ENCODE measurements around the gene TREX2. TPM values are rescaled to one million over a fixed set of nuclear protein-coding genes. Genes with fewer than 3 reads are reported as not detected.
"Not testable (repeated sequence)": the region's sequence is repeated elsewhere in the genome, so short reads cannot be mapped to it uniquely, and the experiment has no call there.

Gene TREX2
- total RNA-seq, 1 donor from 2014 or later = 1.5 TPM

DNA sequence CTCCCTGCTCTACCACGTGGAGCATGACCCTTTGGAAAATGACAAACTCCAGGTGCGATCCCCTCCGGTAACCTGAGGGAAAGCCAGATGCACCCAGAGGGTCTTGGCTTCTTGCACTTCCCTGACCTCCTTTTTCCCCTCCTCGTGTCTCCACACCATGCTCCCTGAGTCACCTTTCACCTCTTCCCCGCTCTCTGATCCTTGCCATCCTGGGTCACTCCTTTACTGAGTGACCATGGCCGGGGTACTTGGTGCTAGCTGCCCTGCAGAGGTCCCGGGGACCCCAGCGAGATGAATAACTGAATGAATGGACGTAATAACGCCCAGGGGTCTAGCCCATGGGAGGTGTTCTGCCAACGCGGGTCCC, 35.0 kb downstream of the TREX2 start:
- no peak for DNase-seq (ENCODE audit: low read depth)

DNA sequence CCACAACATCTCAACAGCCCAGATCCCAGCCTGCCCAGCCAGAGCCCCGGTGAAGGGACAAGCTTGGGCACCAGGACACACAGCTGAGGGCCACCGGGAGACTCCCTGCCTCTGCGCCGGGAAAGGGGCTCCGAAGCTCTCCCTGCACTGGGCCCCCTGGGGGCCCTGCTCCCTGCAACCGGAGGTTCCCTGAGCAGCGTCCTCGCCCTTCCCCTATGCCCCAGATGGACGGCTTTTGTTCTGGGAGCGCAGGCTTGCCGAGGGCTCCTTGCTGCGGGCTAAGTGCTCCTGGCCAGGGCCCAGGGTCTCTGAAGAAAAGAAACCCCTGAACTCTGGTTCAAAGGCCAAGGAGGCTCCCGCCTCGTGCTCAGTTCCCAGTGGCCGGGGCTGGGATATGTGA, 35.5 kb downstream of the TREX2 start:
- no peak for DNase-seq (ENCODE audit: low read depth)

DNA sequence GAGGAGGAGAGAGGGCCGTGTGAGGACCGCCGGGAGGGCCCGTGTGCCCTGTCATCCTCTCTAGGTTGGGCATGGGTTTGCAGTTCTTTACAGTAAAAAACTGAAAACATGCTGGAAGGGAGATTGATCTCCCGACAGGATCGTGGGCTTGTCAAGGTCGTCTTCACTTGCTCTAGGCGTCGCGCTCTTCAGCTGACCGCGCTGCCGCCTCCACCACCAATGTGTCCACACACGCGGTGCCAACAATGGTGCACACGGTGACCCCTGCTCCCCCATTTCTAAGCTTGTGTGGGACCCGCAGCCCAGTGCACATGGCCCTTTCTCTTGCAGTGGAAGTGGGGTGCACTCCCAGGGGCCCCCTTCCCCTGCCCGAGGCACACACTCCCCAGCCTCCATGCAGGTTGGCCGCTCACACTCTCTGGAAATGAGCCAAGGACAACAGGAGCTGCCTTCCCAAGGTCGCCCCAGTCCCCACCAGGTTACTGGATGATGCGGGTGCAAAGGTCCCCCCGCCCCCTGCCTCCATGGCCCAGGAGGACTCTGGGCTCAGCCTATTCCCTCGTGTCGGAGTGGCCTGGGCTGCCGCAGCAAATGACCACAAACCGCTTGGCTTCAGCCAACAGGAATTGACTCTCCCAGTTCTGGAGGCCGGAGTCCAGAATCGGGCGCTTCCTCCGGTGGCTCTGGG, 36.3 kb downstream of the TREX2 start:
- DNase-seq (ENCODE audit: low read depth) = no peak

DNA sequence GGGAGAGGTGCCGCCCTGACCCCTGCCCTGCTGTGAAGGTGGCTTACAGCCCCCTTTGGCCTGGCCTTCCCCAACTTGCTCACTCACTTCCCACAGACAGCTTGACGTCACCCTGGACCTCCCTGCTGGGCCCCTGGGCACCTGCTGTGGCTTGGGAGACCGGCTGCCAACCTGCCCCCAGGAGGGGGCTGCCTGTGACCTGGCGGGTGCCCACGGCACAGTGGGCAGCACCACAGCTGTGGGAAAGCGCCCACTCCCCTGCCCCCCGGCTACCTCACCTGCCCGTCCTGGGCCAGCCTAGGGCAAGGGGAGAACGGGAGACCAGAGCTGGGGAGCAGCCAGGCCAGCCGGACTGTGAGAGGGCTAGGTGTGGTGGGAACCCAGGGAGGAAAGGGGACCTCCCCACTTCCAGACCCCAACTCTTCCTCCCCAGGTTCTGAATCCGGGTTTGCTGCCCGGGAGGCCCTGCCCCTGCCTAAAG, 36.9 kb downstream of the TREX2 start:
- no peak for DNase-seq (ENCODE audit: low read depth)

DNA sequence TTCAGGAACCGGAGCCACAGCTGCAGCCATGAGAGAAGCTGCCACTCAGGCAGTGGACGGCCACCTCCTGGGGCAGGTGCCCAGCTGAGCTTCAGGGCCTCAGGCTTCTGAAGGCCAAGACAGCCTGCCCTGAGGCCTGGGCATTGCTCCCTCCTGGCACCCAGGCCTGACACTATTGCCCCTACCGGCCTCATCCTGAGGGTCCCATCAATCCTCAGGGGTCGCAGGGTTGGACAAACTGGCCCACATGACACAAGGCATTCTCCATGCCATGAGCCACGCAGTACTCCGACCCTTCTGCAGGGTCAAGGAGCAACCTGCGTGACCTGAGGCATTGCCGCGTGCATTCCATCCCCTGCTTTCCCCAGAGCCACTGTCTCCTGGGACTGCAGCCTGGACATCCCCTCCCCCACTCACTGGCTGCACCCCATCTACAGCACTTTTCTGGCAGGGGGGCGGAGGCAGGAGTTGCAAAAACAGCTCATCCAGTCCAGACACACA, 37.6 kb downstream of the TREX2 start:
- DNase-seq (ENCODE audit: low read depth) = no peak

DNA sequence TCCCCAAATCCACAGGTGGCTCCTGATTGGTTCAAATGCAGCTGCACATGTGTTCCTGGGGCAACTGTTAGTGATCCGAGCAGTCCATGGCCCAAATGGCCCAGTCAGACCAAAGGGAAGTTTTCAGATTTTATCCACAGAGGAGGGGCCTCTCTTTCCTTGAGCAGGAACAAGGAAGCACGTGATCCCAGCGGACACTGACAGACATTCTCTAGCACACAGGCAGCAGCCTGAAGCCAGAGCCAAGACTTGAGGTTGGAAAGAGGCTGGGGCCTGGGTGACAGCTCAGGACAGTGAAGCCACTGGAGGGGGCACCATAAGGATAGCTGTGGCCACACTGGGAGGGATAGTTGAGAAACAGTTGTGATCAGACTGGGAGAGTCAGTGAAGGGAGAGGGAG, 38.1 kb downstream of the TREX2 start:
- no peak for DNase-seq (ENCODE audit: low read depth)

DNA sequence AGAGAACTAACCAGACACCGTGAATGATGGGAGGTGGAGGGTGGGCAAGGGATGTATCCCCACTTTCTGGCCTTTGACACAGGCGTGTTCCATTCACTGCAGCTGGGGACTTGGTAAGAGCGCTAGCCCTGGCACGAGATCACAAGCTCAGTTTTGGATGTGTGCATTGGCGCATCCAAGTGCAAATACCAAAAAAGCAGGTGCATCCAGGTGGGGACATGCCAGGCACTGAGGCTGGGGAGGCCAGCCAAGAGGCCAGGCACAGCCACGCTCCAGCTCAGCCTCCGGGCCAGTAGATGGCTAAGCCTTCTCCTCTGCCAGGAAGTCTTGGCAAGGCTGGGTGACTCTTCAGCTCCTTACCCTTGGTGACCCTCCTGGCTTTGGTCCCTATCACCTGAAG, 39.0 kb downstream of the TREX2 start:
- no peak for DNase-seq (ENCODE audit: low read depth)

DNA sequence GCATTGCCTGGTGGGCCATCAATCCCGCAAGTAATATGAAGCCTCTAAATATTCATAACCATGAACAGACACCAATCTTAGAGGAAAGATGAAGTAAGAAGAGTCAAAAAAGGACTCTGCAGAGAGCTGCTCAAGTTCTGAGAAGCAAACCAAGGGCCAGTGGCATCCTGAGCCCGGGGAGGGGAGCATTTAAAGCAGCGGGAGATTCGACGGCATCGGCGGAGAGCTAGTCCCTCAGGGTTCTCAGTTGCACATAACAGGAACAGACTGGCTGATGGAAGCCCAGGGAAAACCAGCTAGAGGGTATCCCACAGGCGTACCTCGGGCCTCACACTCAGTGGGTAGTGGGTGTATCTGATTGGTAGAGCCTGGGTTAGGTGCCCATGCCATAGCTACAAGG, 39.8 kb downstream of the TREX2 start:
- no peak for DNase-seq (ENCODE audit: low read depth)

DNA sequence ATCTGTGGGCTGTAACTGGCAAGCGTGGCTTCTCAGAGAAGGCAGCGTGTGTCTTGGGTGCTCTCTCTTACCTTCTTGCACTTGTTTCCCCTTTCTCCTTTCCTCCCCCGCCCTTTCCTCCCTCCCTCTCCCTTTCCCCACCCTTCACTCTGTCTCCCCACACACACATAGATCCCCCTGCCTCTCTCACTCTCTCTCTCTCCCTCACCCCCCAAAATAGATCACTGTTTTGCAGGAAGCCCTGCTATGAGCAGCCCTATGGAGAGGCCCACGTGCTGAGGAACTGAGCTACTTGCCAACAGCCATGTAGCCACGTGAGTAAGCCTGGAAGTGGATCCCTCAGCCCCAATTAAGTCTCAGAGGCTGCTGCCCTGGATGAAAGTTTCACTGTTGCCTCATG, 40.4 kb downstream of the TREX2 start:
- DNase-seq (ENCODE audit: low read depth) = no peak

DNA sequence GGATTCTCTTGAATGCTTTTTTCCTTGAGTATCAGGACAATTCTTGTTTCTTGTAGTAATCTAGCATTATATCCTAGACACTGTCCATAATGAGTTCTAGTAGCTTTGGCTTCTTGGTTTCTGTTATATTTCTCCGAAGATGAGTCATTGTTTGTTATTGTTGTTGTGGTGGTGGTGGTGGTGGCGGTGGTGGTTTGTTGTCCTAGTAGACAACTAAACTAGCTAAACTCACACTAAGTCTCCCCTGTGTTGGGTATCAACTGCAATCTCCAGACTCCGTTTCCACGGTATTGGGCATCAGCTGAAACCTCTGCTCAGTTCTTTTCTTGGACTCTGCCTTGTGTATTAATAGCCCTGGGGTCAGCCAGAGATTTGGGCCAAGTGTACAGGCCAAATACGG, 41.5 kb downstream of the TREX2 start:
- DNase-seq (ENCODE audit: low read depth) = not testable (repeated sequence)

DNA sequence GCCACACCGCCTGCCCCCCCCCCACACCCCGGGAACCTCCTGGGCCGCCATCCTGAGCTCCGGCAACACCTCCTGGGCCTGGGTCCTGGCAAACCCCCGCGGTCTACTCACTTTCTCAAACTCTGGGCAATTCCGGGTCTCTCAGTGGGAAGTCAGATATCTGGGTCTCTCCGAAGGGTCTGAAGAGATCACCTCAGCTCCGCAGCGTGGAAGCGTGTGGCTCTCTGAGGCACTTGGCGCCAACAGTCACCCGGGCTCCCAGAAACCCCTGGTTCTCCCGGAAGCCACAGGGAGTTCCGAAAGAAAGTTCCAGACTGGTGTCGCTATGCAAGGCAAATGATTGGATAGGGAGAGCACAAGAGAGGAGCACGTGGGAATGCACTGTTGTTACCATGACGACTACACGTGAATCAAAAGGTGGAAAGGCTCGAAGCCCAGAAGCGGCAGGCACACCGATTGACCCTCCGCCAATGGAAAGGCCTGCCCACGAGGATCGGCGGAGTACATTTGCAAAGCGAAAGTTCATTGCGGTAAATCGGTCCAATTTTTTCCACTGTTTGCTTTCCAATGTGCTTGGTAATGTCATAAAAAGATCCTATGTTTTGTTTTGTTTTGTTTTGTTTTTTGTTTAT, 44.6 kb downstream of the TREX2 start, which contains the start of gene PNMA6E:
PNMA6E (minus strand) TSS at position 218 of the 632 bp plus-strand sequence. CDS start 2,501 bp downstream, outside the sequence.
- no peak for DNase-seq (ENCODE audit: low read depth)

DNA sequence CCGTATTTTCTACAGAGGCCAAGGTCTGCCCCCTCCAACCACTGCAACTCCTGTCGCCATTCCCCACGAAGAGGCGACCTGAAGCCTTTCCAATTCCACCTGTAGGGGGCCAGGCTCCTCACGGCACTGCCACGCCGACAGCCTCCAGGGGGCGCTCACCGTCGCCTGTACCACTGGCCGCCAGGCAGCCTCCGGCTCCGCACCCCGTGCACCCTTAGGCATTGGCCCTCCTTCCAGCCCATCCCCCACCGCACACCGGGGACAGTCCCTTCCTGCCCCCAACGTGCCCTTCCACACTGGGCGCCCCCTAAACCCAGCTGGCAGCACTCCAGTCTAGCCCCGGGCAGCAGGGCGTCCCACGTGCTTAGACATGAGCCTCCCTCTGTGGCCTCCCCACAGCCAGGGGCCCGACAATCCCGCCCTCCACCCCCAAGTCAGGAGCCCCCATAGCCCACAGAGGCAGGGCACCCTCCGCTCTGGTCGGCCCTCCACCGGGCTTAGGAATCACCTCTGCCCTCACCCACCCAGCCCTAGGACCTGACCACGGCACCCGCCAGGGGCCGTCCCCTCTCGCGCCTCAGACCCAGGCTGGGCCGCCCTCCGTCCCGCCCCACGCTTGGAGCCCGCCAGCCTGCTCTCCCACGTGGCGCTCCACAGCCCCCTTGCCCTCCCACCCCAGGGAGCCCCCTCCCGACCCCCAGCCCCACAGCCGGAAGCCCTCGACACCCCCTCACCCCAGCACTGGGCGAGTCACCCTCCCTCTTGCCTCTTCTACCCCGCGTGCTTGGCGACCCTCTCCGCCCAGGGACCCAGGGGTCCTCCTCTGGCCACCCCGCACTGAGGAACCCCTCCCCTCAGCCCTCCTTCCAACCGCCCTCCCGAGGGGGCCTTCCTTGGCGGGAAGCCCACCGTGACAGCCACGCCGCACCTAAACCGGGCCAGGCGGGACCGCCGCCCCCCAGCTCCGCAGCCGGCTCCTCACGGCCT, 45.4 kb downstream of the TREX2 start:
- no peak for DNase-seq (ENCODE audit: low read depth)

DNA sequence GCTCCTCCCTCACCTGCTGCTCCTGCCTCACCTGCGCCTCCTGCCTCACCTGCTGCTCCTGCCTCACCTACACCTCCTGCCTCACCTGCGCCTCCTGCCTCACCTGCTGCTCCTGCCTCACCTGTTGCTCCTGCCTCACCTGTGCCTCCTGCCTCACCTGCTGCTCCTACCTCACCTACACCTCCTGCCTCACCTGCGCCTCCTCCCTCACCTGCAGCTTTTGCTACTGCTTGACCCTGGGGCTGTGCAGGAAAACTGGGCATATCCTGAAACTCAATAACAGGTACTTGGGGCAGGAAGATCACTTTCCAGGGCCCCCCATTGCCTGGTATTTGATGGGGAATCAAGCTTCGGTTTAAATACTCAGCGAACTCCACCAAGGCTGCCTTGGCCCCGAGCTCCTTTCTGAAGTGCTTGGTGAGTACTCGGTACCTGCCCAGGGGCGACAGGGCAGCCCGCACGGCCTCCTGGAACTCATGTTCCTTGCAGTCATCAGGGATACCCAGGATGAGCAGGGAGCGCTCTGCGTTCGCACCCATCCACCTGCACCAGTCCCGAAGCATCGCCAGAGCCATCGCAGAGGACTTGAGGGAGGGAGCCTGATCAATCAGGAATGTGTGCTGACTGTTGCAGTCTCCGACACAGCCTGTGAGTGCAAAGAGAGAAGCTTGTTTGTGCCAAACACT, 47.4 kb downstream of the TREX2 start:
- no peak for DNase-seq (ENCODE audit: low read depth)

DNA sequence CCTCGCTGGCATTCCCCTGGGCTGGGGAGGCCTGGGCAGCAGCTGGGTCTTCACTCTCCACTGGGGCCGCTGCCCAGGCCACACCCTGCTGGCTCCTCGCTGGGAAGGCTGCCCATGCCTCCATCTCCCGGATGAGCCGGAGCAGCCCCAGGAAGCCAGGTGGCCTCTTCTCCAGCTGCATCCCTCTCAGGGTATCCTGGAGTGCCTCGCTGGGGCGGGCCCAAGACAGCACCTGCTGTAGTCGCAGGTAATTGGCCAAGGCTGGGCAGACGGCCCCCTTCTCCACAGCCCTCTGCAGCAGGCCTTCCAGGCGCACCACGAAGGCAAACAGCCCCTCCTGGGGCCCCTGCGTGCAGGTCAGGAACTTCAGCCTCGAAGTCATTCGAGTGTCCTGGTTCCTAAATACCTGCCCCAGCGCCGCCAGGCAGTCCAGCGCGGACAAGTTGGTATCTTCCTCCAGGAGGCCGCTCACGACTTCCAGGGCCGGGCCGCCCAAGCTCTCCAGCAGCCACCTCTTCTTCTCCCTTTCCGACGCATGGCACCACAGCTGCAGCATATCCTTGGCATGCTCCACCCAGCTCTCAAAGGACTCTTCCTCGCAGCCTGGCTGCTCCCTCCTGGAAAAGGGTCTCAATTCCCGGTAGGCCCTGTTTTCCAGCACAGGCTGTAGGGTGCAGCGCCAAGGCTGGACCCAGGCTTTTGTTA, 48.4 kb downstream of the TREX2 start:
- DNase-seq (ENCODE audit: low read depth) = no peak

DNA sequence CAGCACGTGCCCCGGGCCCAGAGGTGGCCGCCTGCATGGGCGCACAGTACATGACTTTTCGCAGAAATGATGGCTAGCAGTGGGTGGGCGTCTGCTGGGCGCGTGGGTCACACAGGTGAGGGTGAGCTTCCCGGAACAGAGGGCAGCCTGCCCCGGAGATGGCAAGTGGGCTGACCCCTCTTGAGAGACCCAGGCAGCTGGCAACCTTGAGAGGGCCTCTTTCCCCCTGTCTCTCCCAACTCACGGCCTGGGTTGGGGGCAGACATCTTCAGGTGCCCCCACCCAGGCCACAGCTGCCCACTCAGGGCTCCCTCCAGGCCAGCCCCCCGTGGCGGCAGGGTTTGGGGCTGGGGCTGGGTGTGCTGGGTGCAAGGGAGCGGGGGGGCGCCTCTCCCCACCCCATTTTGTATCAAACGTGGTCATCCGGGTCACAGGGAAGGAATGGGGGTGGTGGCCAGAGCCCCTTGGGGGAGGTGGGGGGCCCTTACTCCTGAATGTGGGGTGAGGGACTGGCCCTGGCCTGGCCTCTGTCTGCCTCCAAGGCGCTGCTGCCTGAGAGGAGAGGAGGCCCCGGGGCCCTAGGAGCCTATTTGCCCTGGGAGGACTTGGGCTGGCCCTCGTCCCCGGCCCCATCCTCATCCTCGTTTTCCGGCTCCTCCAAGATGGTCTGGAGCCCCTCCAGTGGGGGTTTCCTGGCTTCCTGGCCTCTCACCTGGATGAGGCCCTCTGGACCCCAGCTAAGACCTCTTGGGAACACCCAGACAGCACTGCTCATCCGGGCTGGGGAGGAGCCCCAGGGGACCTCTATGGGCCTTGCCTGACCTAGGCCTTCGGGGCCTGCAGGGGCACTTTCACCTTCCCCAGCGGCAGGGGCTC, 49.3 kb downstream of the TREX2 start:
- DNase-seq (ENCODE audit: low read depth) = no peak

DNA sequence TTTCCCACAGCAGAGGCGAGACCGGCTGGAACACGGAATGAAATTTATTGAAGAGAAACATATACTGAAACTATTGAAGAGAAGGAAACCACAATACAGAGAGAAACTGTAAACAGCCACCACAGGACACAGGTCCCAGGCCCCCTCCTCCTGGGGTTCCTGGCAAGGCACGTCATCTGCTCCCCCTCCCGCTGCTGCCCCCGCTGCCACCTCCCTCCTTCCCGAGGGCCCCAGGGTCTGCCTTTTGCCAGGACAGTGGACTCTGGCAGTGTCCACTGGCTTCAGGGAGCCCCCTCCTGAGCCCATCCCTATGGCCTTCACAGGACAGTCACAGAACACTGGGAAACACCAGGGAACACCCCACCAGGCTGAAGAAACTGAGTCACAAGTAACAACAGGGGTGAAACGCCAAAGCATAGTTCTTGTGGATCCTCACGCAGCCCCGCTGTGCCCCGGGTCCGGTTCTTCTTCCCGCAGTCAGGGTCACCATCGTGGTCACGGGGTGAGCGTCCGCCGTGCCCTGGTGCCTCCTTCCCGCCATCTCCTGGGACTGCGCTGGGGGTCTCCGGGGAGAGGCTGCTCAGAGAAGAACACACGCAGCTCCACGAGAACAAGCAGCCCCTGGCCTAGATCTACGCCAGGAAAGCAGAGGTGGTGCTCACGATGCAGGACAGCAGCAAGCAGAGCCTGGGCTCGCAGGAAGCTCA, 50.1 kb downstream of the TREX2 start:
- DNase-seq (ENCODE audit: low read depth) = no peak

DNA sequence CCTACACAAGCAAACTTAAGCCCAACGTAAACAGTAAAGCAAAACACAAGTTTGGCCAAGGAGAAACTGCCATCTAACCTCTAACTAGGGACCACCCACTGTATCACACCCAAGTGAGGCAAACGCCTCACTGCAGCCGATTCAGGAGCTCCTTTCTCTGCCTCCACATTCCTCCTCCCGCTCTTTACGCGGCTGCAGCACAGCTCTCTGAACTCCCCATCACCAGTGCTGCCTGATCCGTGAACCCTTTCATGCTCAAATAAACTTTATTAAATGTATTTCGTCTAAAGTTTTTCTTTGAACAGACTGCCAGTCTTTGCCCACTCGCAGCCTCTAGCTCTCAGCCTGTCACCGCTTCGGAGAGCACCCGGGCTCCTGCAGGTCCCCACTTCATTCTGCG, 51.2 kb downstream of the TREX2 start:
- no peak for DNase-seq (ENCODE audit: low read depth)

All from myocyte (in vitro differentiated cells).